Measurements from ENCODE around the gene PRRC2B. TPM values are rescaled to one million over a fixed set of nuclear protein-coding genes. Genes with fewer than 3 reads are reported as not detected.
A peak's percentile ranks its signal among the peaks of the same experiment; 100 is the strongest.

PRRC2B gene
- total and polyA plus RNA-seq, 7 donors, result 10.8 to 98.6 (median 65.3) TPM

- Histone ChIP-seq H3K27ac (peak overlapping the region in 3 of 4 donors; percentile 4 to 27 (median 26)), H3K27me3 (no peaks in the 10 kb centered on the region), H3K9me3 (no peaks in the 10 kb centered on the region), H3K4me3 (no peak overlapping the region), H3K4me1 (peaks cover 0 to 92% (median 83%) of the 10 kb centered on the region in 4 donors), H3K36me3 (no peaks in the 10 kb centered on the region)
- intact Hi-C loops (cut with DNase I), result no loop called here
- WGBS, 2 donors, result 81 to 85% methylated on average over 15 of the region's 15 CpGs
- no peak for DNase-seq
- TF ChIP-seq EP300 (IDR thresholded peaks at IDR 0.05) (no peak), CTCF (IDR thresholded peaks at IDR 0.05) (no peak), POLR2A (IDR thresholded peaks at IDR 0.05) (no peak), POLR2AphosphoS5 (IDR thresholded peaks at IDR 0.05) (no peak)
Measured at GRCh38 chr9:131411719-131412681, 18.1 kb downstream of the PRRC2B start.

GRCh38 chr9:131416509-131416908 lies 22.6 kb downstream of the PRRC2B start:
- intact Hi-C loops (cut with DNase I), result no loop called here
- Histone ChIP-seq H3K27me3 (no peaks in the 10 kb centered on the region), H3K4me1 (peaks cover 0 to 93% (median 86%) of the 10 kb centered on the region in 4 donors), H3K36me3 (no peaks in the 10 kb centered on the region), H3K27ac (no peak overlapping the region), H3K4me3 (no peak overlapping the region), H3K9me3 (no peaks in the 10 kb centered on the region)
- no peak for TF ChIP-seq CTCF (IDR thresholded peaks at IDR 0.05)
- TF ChIP-seq POLR2AphosphoS5 (IDR thresholded peaks at IDR 0.05), result no peak
- no peak for TF ChIP-seq POLR2A (IDR thresholded peaks at IDR 0.05)
- no peak for TF ChIP-seq EP300 (IDR thresholded peaks at IDR 0.05)
- WGBS, 2 donors, result 91% methylated on average over 4 of the region's 4 CpGs
- no peak for DNase-seq

GRCh38 chr9:131417264-131418142 lies 23.6 kb downstream of the PRRC2B start:
- H3K27ac ChIP-seq, result peak overlapping the region; percentile 50 to 77 (median 70)
- intact Hi-C loops (cut with DNase I), result no loop called here
- H3K27me3 ChIP-seq, result no peaks in the 10 kb centered on the region
- no peak overlapping the region for H3K4me3 ChIP-seq
- TF ChIP-seq POLR2A (IDR thresholded peaks at IDR 0.05), result no peak
- no peak for TF ChIP-seq POLR2AphosphoS5 (IDR thresholded peaks at IDR 0.05)
- TF ChIP-seq EP300 (IDR thresholded peaks at IDR 0.05), result no peak
- no peak for TF ChIP-seq CTCF (IDR thresholded peaks at IDR 0.05)
- DNase-seq, result no peak
- H3K4me1 ChIP-seq, result peaks cover 0 to 93% (median 86%) of the 10 kb centered on the region in 4 donors
- H3K36me3 ChIP-seq, result no peaks in the 10 kb centered on the region
- no peaks in the 10 kb centered on the region for H3K9me3 ChIP-seq
- 48 to 63% methylated on average over 13 of the region's 13 CpGs for WGBS, 2 donors

- 14 to 40% methylated on average over 7 of the region's 7 CpGs for WGBS, 2 donors
- Histone ChIP-seq H3K4me1 (peaks cover 0 to 95% (median 87%) of the 10 kb centered on the region in 4 donors), H3K9me3 (no peaks in the 10 kb centered on the region), H3K27me3 (no peaks in the 10 kb centered on the region), H3K36me3 (no peaks in the 10 kb centered on the region), H3K27ac (peak overlapping the region; percentile 50 to 77 (median 70)), H3K4me3 (no peak overlapping the region)
- DNase-seq, result no peak
- intact Hi-C loops (cut with DNase I), result no loop called here
- TF ChIP-seq POLR2AphosphoS5 (IDR thresholded peaks at IDR 0.05) (peak in 1 of 4 donors; percentile 13), CTCF (IDR thresholded peaks at IDR 0.05) (no peak)
Measured at GRCh38 chr9:131418143-131419025, 24.5 kb downstream of the PRRC2B start.
